GM12864 (cell line): Measurements from ENCODE around the gene PAK4.

Source experiments
- DNase-seq: peaks from one replicate; pipeline ENCODE4 v3.0.0-alpha.2; 2011; ENCODE audit warnings: low read depth
- H3K4me3 ChIP-seq: 2 replicates; pipeline ENCODE4 v1.5.1; 2011; ENCODE audit warnings: mild to moderate bottlenecking, low read depth, low read length, control low read depth
- CTCF ChIP-seq: IDR thresholded peaks from 2 replicates; pipeline ENCODE4 v1.5.1; 2011; ENCODE audit warnings: low read depth, mild to moderate bottlenecking, moderate library complexity, low read length, control low read depth, inconsistent platforms; ENCODE audit errors: missing control alignments

The PAK4 gene

GRCh38 chr19:39132344-39132969, 6.9 kb downstream of the PAK4 start:
- no peak overlapping the region for H3K4me3 ChIP-seq
- no peak for TF ChIP-seq CTCF

DNA sequence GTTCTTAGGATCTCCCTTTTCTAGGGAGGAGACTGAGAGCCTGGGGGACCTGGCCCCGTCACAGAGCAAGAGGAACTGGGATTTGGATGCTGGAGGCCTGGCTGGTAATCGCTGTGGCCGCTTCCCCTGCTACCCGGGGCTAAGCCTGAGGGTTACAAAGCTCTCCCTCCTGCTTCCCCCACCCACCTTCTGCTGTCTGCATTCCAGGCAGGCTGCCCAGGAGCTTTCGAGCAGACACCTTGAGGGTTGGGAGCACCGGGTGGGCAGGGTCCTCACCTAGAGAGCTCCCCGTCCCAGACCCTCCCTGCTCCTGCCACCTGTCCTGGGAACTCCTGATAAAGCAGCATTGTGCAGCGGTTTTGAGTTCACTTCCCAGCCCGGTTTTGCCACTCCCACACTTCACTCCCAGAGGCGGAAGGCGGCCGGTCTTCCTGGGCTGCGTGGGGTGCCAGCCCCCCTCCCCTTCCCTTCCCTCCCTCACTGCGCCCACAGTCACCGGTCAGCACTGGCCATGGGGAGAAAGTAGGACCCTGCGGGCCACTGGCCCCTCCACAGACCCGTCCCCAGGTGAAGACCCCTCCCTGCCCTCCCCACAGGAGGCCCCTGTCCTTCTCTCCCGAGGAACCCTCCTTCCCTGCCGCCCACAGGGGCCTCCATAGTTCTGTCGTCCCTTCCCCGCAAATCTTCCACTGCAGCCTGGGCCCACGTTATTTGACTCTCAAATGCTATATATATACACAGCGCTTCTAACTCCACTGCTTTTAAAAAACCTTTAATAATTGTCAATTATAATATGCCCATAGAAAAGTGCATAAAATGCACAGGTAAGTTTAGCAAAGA, 8.1 kb downstream of the PAK4 start:
- no peak overlapping the region for H3K4me3 ChIP-seq
- no peak for TF ChIP-seq CTCF
- no peak for DNase-seq

More at GRCh38 chr19:39132344-39132969, 6.9 kb downstream of the PAK4 start:
- no peak for DNase-seq

DNA sequence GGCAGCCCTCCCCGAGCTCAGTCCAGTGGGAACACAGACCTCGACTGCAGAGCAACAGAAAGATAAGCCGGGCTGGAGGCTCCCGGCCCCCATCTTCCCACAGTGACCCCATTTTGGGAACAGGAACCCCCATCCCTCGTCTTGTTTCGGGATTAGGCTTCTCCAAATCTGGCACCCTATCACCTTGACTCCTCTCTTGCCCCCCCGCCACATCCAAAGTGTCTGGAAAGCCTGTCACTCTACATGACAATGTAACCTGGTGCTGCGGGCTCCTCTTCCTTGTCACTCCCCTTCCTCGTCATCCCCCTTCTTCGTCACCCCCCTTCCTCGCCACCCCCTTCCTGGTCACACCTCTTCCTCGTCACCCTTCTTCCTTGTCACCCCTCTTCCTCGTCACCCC, 10.1 kb downstream of the PAK4 start:
- DNase-seq: no peak
- TF ChIP-seq CTCF: no peak
- no peak overlapping the region for H3K4me3 ChIP-seq

GRCh38 chr19:39136225-39136940, 10.8 kb downstream of the PAK4 start:
- no peak for DNase-seq
- no peak overlapping the region for H3K4me3 ChIP-seq
- no peak for TF ChIP-seq CTCF

DNA sequence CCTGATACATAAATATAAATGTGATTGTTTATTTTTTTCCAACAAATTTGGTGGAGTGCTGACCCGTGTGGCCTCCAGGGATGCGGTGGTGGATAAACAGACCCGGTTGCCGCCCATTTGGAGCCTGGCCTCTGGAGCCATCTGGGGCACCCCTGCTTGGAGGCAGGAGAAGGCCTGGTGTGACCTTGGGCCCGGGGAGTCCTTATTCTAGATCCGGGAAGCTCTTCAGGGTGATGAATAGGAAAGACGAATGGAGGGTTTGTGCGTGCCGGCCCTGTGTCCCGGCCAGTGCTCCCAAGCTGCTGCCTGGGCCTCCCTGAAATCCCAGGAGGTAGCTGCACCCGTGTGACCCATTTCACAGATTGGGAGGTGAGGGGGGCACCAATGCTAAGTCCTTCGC, 11.5 kb downstream of the PAK4 start:
- no peak for DNase-seq
- no peak for TF ChIP-seq CTCF
- no peak overlapping the region for H3K4me3 ChIP-seq

- no peak for DNase-seq
- H3K4me3 ChIP-seq: no peak overlapping the region
- TF ChIP-seq CTCF: no peak
Observed at GRCh38 chr19:39138221-39139211, 12.9 kb downstream of the PAK4 start.
